NCI-H146 treated with DMSO at 0.1 percent for 48 hours (cell line): ENCODE data around the gene MAGED1.
"Not testable (repeated sequence)": the region's sequence is repeated elsewhere in the genome, so short reads cannot be mapped to it uniquely, and the experiment has no call there.

ENCODE experiments used
- DNase-seq: peaks from one replicate; lab custom pipeline; 2025; ENCODE audit not compliant: unreplicated experiment; lab: John Stamatoyannopoulos, UW

Gene MAGED1

GRCh38 chrX:51894697-51895336, 1.4 kb downstream of the MAGED1 start:
- peak; percentile 7 for DNase-seq

DNA sequence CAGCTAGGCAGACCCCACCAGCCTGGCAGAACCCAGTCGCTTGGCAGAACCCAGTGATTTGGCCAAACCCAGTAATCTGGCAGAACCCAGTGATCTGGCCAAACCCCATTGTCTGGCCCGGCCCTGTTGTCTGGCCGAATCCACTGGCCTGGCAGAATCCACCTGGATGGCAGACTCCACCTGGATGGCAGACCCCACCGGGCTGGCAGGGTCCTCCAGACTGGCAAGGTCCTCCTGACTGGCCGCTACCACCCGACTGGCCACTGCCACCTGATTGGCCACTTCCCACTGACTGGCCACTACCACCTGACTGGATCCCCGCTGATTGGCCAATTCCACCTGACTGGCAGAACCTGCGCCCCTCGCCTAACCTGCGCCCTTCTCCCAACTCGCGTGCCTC, 3.2 kb downstream of the MAGED1 start:
- no peak for DNase-seq

GRCh38 chrX:51899741-51900140, 6.3 kb downstream of the MAGED1 start:
- no peak for DNase-seq

DNA sequence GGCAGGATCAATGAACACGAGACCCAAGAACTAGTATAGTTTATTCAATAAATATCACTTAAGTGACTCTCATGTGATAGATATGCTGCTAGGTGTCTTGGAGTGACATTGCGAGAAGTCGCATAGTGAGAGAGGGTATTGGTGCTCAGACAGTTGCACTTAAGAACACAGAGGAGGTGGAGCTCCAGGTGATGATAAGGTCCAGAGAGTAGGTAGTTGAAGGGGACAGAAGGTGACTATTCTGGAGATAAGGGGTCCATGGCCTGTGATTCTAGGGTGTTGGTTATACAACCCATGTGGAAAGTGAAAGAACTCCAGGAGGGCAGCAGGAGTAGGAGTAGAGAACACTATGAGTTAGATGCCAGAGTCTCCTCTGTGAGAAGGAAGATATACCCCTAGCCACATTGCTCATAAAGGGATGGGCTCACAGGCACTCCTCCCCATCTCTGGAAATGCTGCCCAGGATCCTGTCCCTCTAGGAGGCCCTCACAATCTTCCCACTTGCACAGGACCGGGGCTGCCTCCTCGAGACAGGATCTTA, 9.2 kb downstream of the MAGED1 start:
- no peak for DNase-seq

DNA sequence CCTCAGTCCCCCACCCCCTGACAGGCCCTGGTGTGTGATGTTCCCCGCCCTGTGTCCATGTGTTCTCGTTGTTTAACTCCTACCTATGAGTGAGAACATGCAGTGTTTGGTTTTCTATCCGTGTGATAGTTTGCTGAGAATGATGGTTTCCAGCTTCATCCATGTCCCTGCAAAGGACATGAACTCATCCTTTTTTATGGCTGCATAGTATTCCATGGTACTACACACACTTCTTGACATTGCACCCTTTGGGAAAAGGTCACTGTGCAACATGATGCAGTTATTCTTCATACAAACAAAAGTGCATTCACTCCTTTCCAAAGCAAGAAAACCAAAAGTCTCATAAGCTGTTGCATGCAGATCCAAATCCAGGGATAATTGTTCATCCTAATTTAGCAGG, 11.7 kb downstream of the MAGED1 start:
- DNase-seq: not testable (repeated sequence)

- DNase-seq: no peak
Observed at GRCh38 chrX:51905711-51906110, 12.3 kb downstream of the MAGED1 start.

DNA sequence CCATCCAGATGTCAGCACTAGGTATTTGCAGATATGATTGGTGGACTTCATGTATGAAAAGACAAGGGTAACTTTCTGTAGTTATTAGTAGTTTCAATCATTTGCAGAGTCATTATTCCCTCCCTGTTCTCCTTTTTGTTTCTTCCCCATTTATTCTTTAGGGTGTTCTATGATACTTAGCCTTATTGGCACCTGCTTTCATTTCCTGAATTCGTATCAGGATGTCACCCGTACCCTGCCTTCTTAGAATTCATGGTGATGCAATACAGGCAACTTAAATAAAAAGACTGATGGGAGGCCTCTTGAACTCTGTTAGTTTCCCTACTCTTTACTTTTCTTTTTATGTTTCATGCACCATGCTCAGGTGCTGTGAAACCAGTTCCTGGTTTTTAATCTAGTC, 24.2 kb downstream of the MAGED1 start:
- no peak for DNase-seq

- peak; percentile 76 for DNase-seq
Observed at GRCh38 chrX:51922561-51922960, 29.1 kb downstream of the MAGED1 start.

DNA sequence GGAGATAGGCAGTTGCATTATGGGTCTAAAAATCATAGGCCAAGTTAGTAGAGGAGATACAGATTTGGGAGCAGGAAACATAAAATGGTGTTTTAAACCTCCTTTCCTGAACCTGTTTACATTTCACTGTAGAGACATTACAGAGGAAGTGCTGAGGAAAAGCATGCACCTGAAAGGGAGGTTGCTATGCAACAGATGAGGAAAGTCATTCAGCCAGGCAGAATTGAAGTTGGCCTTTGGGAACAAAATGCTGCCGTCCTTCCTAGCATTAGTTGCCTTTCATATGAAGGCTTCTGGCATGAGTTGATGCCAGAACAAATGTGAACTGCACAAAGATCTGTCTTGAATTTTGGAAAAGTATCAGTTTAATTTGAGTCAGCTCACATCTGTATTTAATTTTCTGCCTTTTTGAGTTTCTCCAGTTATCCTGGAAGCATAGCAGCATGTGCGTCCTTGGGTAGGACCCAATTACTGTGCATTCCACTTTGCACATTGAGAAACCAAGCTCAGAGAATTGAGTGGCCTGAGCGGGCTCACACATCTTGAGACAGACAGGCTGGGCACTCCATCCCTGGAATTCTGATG, 38.2 kb downstream of the MAGED1 start:
- no peak for DNase-seq
